Peyer's patch (tissue), 4 donors: Measurements from ENCODE around the gene SFTPA2.
"Not testable (repeated sequence)": the region's sequence is repeated elsewhere in the genome, so short reads cannot be mapped to it uniquely, and the experiment has no call there.

Source experiments
- CTCF ChIP-seq, 6 experiments: fragments of 450-650 bp in 4 of 6; fragments of 200-600 bp in 2 of 6; sonication (generic) in 1 of 6; IDR thresholded peaks; one replicate each; pipeline ENCODE4 v1.5.1; 2017 to 2019; ENCODE audit warnings: antibody characterized with exemption in 6 of 6, mild to moderate bottlenecking in 3 of 6, moderate library complexity in 1 of 6
- POLR2A ChIP-seq, 2 donors: fragments of 450-650 bp; IDR thresholded peaks; one replicate each; pipeline ENCODE4 v1.5.1; 2017; ENCODE audit warnings: antibody characterized with exemption in 2 of 2, mild to moderate bottlenecking in 2 of 2, moderate library complexity in 2 of 2

GRCh38 chr10:79570624-79571023 is 10.4 kb upstream of the SFTPA2 start:
- TF ChIP-seq CTCF, POLR2A (IDR thresholded peaks at IDR 0.05): not testable (repeated sequence)
